Measurements from ENCODE around the gene AGO3.
"Not testable (repeated sequence)": the region's sequence is repeated elsewhere in the genome, so short reads cannot be mapped to it uniquely, and the experiment has no call there.

AGO3 gene

GRCh38 chr1:35930593-35931445 lies at the start of gene AGO3:
TSS of gene AGO3 (plus strand) at chr1:35931105. CDS start at chr1:35931427, 322 bp downstream.
- DNase-seq (ENCODE audit: low read depth, low spot score), result peak; percentile 79

GRCh38 chr1:35881850-35882273 lies 49.0 kb upstream of the AGO3 start:
- no peak for DNase-seq (ENCODE audit: low read depth, low spot score)

- DNase-seq (ENCODE audit: low read depth, low spot score), result no peak
Measured at GRCh38 chr1:35882586-35882944, 48.3 kb upstream of the AGO3 start.

GRCh38 chr1:35882945-35883634 lies 47.8 kb upstream of the AGO3 start, which contains the start of gene AGO1:
TSS of gene AGO1 (plus strand) at chr1:35883209. CDS start at chr1:35883422, 213 bp downstream.
- DNase-seq (ENCODE audit: low read depth, low spot score), result peak; percentile 94

- peak; percentile 13 for DNase-seq (ENCODE audit: low read depth, low spot score)
Measured at GRCh38 chr1:35883635-35884101, 47.2 kb upstream of the AGO3 start.

GRCh38 chr1:35884934-35885333 lies 46.0 kb upstream of the AGO3 start:
- no peak for DNase-seq (ENCODE audit: low read depth, low spot score)

GRCh38 chr1:35885961-35886558 lies 44.8 kb upstream of the AGO3 start:
- no peak for DNase-seq (ENCODE audit: low read depth, low spot score)

- DNase-seq (ENCODE audit: low read depth, low spot score), result no peak
Measured at GRCh38 chr1:35886577-35887431, 44.1 kb upstream of the AGO3 start.

- no peak for DNase-seq (ENCODE audit: low read depth, low spot score)
Measured at GRCh38 chr1:35887508-35887907, 43.4 kb upstream of the AGO3 start.

GRCh38 chr1:35888255-35888654 lies 42.6 kb upstream of the AGO3 start:
- DNase-seq (ENCODE audit: low read depth, low spot score), result no peak

GRCh38 chr1:35888981-35889380 lies 41.9 kb upstream of the AGO3 start:
- DNase-seq (ENCODE audit: low read depth, low spot score), result not testable (repeated sequence)

GRCh38 chr1:35893051-35893879 lies 37.6 kb upstream of the AGO3 start:
- DNase-seq (ENCODE audit: low read depth, low spot score), result no peak

- DNase-seq (ENCODE audit: low read depth, low spot score), result no peak
Measured at GRCh38 chr1:35894183-35894582, 36.7 kb upstream of the AGO3 start.

GRCh38 chr1:35894656-35895055 lies 36.2 kb upstream of the AGO3 start:
- no peak for DNase-seq (ENCODE audit: low read depth, low spot score)

- DNase-seq (ENCODE audit: low read depth, low spot score), result no peak
Measured at GRCh38 chr1:35899941-35900340, 31.0 kb upstream of the AGO3 start.

- no peak for DNase-seq (ENCODE audit: low read depth, low spot score)
Measured at GRCh38 chr1:35901235-35901634, 29.7 kb upstream of the AGO3 start.

GRCh38 chr1:35902671-35903070 lies 28.2 kb upstream of the AGO3 start:
- no peak for DNase-seq (ENCODE audit: low read depth, low spot score)

GRCh38 chr1:35914717-35915116 lies 16.2 kb upstream of the AGO3 start:
- no peak for DNase-seq (ENCODE audit: low read depth, low spot score)

GRCh38 chr1:35915693-35916092 lies 15.2 kb upstream of the AGO3 start:
- no peak for DNase-seq (ENCODE audit: low read depth, low spot score)

GRCh38 chr1:35923791-35924221 lies 7.1 kb upstream of the AGO3 start:
- DNase-seq (ENCODE audit: low read depth, low spot score), result no peak
